ENCODE results near the gene DDX18. TPM values are rescaled to one million over a fixed set of nuclear protein-coding genes. Genes with fewer than 3 reads are reported as not detected.

Gene DDX18
- total and polyA plus RNA-seq, 2 of the 4 experiments (the other 2 are of a cell fraction): 34.6 to 69.9 TPM

GRCh38 chr2:117785740-117786139 lies 28.8 kb upstream of the DDX18 start:
- Histone ChIP-seq H3K9me3 (ENCODE audit: control insufficient read depth, insufficient read depth, low read length) (no peaks in the 10 kb centered on the region), H3K27ac (ENCODE audit: insufficient read depth, low read length) (no peak overlapping the region), H2BK15ac (ENCODE audit: low read depth, low read length) (no peak overlapping the region), H3K36me3 (ENCODE audit: control insufficient read depth, insufficient read depth, low read length) (no peaks in the 10 kb centered on the region), H4K8ac (ENCODE audit: low read depth in 2 of 2, low read length in 2 of 2) (no peak overlapping the region), H2AK9ac (replicated peaks; ENCODE audit: low read depth, low read length, poor library complexity) (no peak overlapping the region), H3K23ac (ENCODE audit: low read depth, low read length) (no peak overlapping the region), H2AK5ac (ENCODE audit: low read depth, low read length) (no peak overlapping the region), H4K20me1 (ENCODE audit: insufficient read depth, low read length) (no peaks in the 10 kb centered on the region), H3K14ac (replicated peaks; ENCODE audit: low read depth, low read length) (no peak overlapping the region), H2BK20ac (ENCODE audit: low read depth, low read length) (no peak overlapping the region), H2BK5ac (ENCODE audit: low read depth, low read length, poor library complexity, severe bottlenecking) (no peak overlapping the region), H4K5ac (ENCODE audit: low read depth, low read length) (no peak overlapping the region), H3K9ac (ENCODE audit: low read depth, low read length) (no peak overlapping the region), H3K4ac (ENCODE audit: low read depth, low read length) (no peak overlapping the region), H3K27me3 (ENCODE audit: control insufficient read depth, insufficient read depth, low read length) (no peaks in the 10 kb centered on the region), H2BK120ac (ENCODE audit: low read depth, low read length) (no peak overlapping the region), H3K4me2 (ENCODE audit: low read depth, low read length) (no peak overlapping the region), H2AFZ (replicated peaks; ENCODE audit: low read length, poor library complexity) (no peak overlapping the region), H3K4me3 (ENCODE audit: insufficient read depth, low read depth, low read length) (no peak overlapping the region), H3K9me1 (ENCODE audit: insufficient read depth, low read length) (no peaks in the 10 kb centered on the region), H3K56ac (ENCODE audit: extremely low read depth, insufficient read depth, low read length) (no peak overlapping the region), H3K79me1 (ENCODE audit: low read depth in 1 of 2, low read length in 2 of 2) (no peaks in the 10 kb centered on the region), H4K91ac (ENCODE audit: insufficient read depth, low read depth, low read length) (no peak overlapping the region), H3K18ac (ENCODE audit: low read depth, low read length) (no peak overlapping the region), H3K4me1 (ENCODE audit: control insufficient read depth, insufficient read depth, low read length) (no peaks in the 10 kb centered on the region)
- DNase-seq: peak; percentile 37
- CTCF ChIA-PET: no interaction called here
- dilution Hi-C loops (cut with HindIII; ENCODE audit: low sequenced_read_pairs, unreplicated experiment) (no loop called here), in situ Hi-C loops (cut with MboI; ENCODE audit: low sequenced_read_pairs) (no loop called here), intact Hi-C loops (cut with micrococcal nuclease) (no loop called here)
- peak; percentile 57; the same call in 1 of the 2 replicates for ATAC-seq (ENCODE audit: low read depth)
- TF ChIP-seq POLR2A (IDR thresholded peaks at IDR 0.05; ENCODE audit: low read depth, low read length) (no peak), CHD1 (IDR thresholded peaks at IDR 0.05; ENCODE audit: low read depth, low read length) (no peak), SMC3 (IDR thresholded peaks at IDR 0.05; ENCODE audit: low read depth, low read length) (peak; percentile 37), BHLHE40 (IDR thresholded peaks at IDR 0.05; ENCODE audit: low read depth, low read length) (no peak), RAD21 (IDR thresholded peaks at IDR 0.05; ENCODE audit: low read length) (peak; percentile 33; the same call in 1 of the 2 replicates)
- TF ChIP-seq, protein P1, sequence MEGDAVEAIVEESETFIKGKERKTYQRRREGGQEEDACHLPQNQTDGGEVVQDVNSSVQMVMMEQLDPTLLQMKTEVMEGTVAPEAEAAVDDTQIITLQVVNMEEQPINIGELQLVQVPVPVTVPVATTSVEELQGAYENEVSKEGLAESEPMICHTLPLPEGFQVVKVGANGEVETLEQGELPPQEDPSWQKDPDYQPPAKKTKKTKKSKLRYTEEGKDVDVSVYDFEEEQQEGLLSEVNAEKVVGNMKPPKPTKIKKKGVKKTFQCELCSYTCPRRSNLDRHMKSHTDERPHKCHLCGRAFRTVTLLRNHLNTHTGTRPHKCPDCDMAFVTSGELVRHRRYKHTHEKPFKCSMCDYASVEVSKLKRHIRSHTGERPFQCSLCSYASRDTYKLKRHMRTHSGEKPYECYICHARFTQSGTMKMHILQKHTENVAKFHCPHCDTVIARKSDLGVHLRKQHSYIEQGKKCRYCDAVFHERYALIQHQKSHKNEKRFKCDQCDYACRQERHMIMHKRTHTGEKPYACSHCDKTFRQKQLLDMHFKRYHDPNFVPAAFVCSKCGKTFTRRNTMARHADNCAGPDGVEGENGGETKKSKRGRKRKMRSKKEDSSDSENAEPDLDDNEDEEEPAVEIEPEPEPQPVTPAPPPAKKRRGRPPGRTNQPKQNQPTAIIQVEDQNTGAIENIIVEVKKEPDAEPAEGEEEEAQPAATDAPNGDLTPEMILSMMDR (conservative IDR thresholded peaks at IDR 0.05; ENCODE audit: low read depth, low read length): peak; percentile 59
- POLR2A ChIA-PET (ENCODE audit: unreplicated experiment): no interaction called here
- BruUV-seq (replicated peaks): no TSS peak
